Measurements from ENCODE around the gene PDLIM7. TPM values are rescaled to one million over a fixed set of nuclear protein-coding genes. Genes with fewer than 3 reads are reported as not detected.

Gene PDLIM7
- total RNA-seq, 4 donors from 2014 or later: 28.7 to 41.3 (median 32.0) TPM

DNA sequence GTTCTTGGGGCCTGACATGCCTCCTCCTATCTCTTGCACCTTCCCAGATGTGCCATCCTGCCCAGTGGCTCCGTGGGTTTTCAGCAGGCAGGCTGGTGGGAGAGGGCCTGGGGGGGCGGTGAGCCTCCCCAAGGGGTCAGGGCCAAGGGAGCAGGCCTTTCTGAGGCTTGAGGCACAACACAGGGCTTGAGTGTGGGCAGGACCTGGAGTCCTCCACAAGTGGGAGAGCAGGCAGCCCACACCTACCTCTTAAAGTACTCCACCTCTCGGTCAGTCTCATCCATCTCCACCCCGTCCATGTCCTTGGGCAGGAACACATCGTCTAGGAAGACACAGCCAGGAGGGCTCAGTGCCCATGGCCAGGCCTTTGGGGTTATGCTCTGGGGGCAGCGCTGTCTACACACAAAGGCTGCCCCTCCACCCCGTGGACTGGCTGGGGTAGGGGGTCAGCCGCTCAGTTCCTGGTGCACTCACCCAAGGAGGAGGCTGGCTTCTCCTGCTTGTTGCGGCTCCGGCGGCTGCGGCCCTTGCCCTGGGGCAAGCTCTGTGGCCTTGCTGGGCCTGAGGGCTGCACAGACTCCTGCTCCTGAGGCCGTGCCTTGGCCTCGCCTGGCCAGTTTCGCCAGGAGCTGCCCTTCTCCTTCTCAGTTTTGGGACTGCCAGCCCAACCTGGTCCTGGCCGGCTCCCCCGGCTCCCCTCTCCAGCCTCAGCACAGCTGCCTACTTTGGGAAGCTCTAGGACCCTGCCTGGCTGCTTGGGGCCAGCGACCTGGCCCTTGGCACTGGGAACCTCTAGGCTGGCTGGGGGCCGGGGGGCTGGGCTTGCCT lies 26.5 kb upstream of the PDLIM7 start:
- H3K27me3 ChIP-seq: no peaks in the 10 kb centered on the region
- no peak overlapping the region for H3K4me3 ChIP-seq
- H3K27ac ChIP-seq: no peak overlapping the region
- no peak for DNase-seq (ENCODE audit: low spot score in 2 of 2)
- 94% methylated on average over 14 of the region's 19 CpGs for WGBS
- no peaks in the 10 kb centered on the region for H3K9me3 ChIP-seq
- no peak for TF ChIP-seq POLR2AphosphoS5 (IDR thresholded peaks at IDR 0.05)
- TF ChIP-seq, protein P1, sequence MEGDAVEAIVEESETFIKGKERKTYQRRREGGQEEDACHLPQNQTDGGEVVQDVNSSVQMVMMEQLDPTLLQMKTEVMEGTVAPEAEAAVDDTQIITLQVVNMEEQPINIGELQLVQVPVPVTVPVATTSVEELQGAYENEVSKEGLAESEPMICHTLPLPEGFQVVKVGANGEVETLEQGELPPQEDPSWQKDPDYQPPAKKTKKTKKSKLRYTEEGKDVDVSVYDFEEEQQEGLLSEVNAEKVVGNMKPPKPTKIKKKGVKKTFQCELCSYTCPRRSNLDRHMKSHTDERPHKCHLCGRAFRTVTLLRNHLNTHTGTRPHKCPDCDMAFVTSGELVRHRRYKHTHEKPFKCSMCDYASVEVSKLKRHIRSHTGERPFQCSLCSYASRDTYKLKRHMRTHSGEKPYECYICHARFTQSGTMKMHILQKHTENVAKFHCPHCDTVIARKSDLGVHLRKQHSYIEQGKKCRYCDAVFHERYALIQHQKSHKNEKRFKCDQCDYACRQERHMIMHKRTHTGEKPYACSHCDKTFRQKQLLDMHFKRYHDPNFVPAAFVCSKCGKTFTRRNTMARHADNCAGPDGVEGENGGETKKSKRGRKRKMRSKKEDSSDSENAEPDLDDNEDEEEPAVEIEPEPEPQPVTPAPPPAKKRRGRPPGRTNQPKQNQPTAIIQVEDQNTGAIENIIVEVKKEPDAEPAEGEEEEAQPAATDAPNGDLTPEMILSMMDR (IDR thresholded peaks at IDR 0.05): no peak
- TF ChIP-seq EP300 (IDR thresholded peaks at IDR 0.05): no peak
- no peak for TF ChIP-seq POLR2A (IDR thresholded peaks at IDR 0.05)
- H3K36me3 ChIP-seq: peaks cover 81% of the 10 kb centered on the region
- peaks cover 4% of the 10 kb centered on the region for H3K4me1 ChIP-seq

DNA sequence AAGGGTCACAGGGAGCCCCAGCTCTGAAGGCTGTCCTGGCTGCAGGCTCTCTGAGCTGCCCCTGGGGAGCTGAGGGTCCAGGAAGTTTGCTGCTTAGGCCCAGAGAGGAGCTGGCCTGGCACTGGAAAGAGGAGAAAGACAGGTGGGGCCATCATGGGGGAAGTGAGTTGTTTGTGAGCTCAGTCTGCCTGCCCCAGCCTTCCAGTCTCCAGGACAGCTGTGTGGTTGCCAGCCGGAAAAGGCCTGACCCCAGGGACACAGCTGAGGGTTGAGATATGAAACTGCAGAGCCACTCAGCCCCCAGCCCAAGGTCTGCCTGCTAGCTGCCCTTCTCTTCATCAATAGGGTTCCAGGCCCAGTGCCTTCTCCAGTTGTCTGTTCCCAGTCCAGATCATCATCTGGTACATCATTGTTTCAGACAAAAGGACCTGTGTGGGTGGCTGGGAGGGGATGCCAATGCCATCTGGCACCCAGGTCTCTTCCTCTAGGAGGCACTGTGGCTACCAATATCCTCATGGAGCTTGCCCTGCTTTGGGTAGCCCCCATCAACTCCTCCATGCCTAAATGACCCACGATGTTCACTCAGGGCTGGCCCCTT lies 23.6 kb upstream of the PDLIM7 start:
- H3K36me3 ChIP-seq: peaks cover 55% of the 10 kb centered on the region
- TF ChIP-seq POLR2AphosphoS5 (IDR thresholded peaks at IDR 0.05) (no peak), POLR2A (IDR thresholded peaks at IDR 0.05) (no peak), EP300 (IDR thresholded peaks at IDR 0.05) (no peak)
- TF ChIP-seq, protein P1 (IDR thresholded peaks at IDR 0.05): no peak
- H3K27me3 ChIP-seq: no peaks in the 10 kb centered on the region
- WGBS: 100% methylated on average over 1 of the region's 2 CpGs
- no peak overlapping the region for H3K4me3 ChIP-seq
- DNase-seq (ENCODE audit: low spot score in 2 of 2): no peak
- H3K27ac ChIP-seq: no peak overlapping the region
- peaks cover 12% of the 10 kb centered on the region for H3K4me1 ChIP-seq
- no peaks in the 10 kb centered on the region for H3K9me3 ChIP-seq

DNA sequence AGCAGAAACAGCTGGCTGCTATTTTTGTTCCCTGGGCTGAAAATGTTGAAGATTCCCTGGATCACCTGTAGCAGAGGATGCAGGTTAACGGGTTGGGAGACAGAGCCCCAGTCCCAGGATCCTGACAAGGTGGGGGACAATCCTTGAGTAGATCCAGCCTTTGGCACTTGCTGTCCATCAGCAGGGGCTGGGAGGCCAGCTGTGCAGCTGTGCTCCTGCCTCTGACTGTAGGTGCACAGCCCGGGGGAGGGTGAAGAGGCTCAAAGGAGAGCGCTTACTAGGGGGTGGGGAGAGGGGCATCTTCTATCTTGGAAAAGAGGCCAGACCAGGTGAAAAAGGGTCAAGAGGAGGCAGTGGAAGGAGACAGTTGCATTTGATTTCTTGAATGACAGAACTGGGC lies 22.9 kb upstream of the PDLIM7 start:
- Histone ChIP-seq H3K4me3 (no peak overlapping the region), H3K27ac (no peak overlapping the region), H3K9me3 (no peaks in the 10 kb centered on the region), H3K4me1 (peaks cover 19% of the 10 kb centered on the region), H3K36me3 (peaks cover 55% of the 10 kb centered on the region), H3K27me3 (no peaks in the 10 kb centered on the region)
- TF ChIP-seq, protein P1 (IDR thresholded peaks at IDR 0.05): no peak
- no peak for TF ChIP-seq EP300 (IDR thresholded peaks at IDR 0.05)
- no peak for TF ChIP-seq POLR2AphosphoS5 (IDR thresholded peaks at IDR 0.05)
- no peak for TF ChIP-seq POLR2A (IDR thresholded peaks at IDR 0.05)
- DNase-seq (ENCODE audit: low spot score in 2 of 2): no peak
- WGBS: 97% methylated on average over 3 of the region's 3 CpGs

DNA sequence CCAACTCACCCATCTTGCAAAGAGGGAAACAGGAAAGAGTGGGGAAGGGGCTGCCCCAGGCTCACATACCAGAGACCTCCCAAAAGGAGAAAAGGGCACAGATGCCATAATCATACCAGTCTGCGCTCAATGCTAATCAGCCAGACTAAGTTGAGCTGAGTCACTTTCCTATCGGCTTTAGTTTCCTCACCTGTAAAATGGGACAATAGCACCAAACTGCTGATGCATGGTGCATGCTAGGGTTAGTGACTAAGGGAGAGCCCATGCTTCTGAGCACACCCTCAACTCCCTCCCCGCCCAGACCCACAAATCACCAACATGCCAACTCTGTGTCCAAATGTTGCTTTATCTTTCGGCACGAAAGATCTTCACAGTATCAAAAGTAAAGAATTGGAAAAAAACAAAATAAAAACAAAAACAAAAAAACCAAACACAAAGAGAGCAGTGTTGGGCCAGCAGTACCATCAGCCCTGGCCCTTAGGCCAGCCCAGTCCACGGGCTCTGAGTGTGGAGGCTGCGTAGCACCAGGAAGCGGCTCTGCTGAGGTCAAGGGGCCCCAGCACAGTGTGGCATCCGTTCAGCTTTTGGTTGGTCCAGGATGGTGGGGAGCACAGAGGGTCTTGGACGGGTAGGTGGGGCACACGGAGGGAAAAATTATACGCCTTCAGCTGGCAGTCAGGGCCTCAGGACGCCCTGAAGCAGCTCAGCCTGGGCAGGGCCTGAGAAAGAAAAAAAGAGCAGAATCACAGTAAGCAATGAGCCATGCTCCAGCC lies 22.2 kb upstream of the PDLIM7 start:
- no peak overlapping the region for H3K27ac ChIP-seq

More for the DNA sequence above, 22.2 kb upstream of the PDLIM7 start:
- H3K4me3 ChIP-seq: no peak overlapping the region
- no peaks in the 10 kb centered on the region for H3K27me3 ChIP-seq
- H3K4me1 ChIP-seq: peaks cover 23% of the 10 kb centered on the region
- no peaks in the 10 kb centered on the region for H3K9me3 ChIP-seq
- no peak for TF ChIP-seq POLR2AphosphoS5 (IDR thresholded peaks at IDR 0.05)
- no peak for TF ChIP-seq POLR2A (IDR thresholded peaks at IDR 0.05)
- TF ChIP-seq EP300 (IDR thresholded peaks at IDR 0.05): no peak
- TF ChIP-seq, protein P1 (IDR thresholded peaks at IDR 0.05): no peak
- peaks cover 56% of the 10 kb centered on the region for H3K36me3 ChIP-seq
- no peak for DNase-seq (ENCODE audit: low spot score in 2 of 2)
- WGBS: 85% methylated on average over 13 of the region's 13 CpGs
